Activated B cell treated with CpG ODN at 0.5 μM for 24 hours (primary cell): ENCODE measurements around the gene HK2. TPM values are rescaled to one million over a fixed set of nuclear protein-coding genes. Genes with fewer than 3 reads are reported as not detected.

Experiments
- ATAC-seq: fragments of 200-7000 bp; cut with Tn5 transposase; one replicate; pipeline ENCODE4 v1.10.0; 2021; ENCODE audit warnings: low read depth, mild to moderate bottlenecking, moderate library complexity
- CTCF ChIA-PET: fragments of 350-600 bp; sonication (Branson Sonifier 250); formaldehyde crosslinking; loops from one replicate; lab custom pipeline; 2021; ENCODE audit warnings: antibody characterized with exemption; lab: Charles Lee
- POLR2A ChIA-PET: fragments of 350-600 bp; sonication (Branson Sonifier 250); formaldehyde crosslinking; loops from one replicate; lab custom pipeline; 2021; ENCODE audit warnings: antibody characterized with exemption; lab: Charles Lee
- DNase-seq: peaks from one replicate; pipeline ENCODE4 v3.0.0; 2022
- H3K27ac Mint-ChIP-seq: one replicate; pipeline ENCODE4 v1.8.0; 2020; ENCODE audit warnings: mixed read lengths
- H3K27me3 Mint-ChIP-seq: one replicate; pipeline ENCODE4 v1.8.0; 2021; ENCODE audit warnings: mixed read lengths
- H3K36me3 Mint-ChIP-seq: one replicate; pipeline ENCODE4 v1.8.0; 2021; ENCODE audit warnings: low read depth, mixed read lengths
- H3K4me1 Mint-ChIP-seq: one replicate; pipeline ENCODE4 v1.8.0; 2021; ENCODE audit warnings: mixed read lengths
- H3K4me3 Mint-ChIP-seq: one replicate; pipeline ENCODE4 v1.8.0; 2020; ENCODE audit warnings: mild to moderate bottlenecking, mixed read lengths
- H3K9me3 Mint-ChIP-seq: one replicate; pipeline ENCODE4 v1.8.0; 2020; ENCODE audit warnings: mixed read lengths
- CTCF ChIP-seq: fragments of 200-600 bp; IDR thresholded peaks from one replicate; pipeline ENCODE4 v1.8.0; 2022; ENCODE audit warnings: antibody characterized with exemption, mild to moderate bottlenecking
- intact Hi-C: fragments of 100-400 bp; cut with micrococcal nuclease; formaldehyde crosslinking; loops from one replicate; pipeline ENCODE4 v1.15.1; 2024
- total RNA-seq: library from RNA; stranded (reverse); gene quantifications from 2 replicates; pipeline ENCODE4 v1.2.3, GENCODE V29; 2022

Gene HK2
- total RNA-seq, 1 donor from 2014 or later, result 15.3 TPM

- Mint-ChIP-seq H3K9me3 (no peaks in the 10 kb centered on the region), H3K4me3 (no peak overlapping the region), H3K4me1 (peaks cover 14% of the 10 kb centered on the region), H3K27me3 (no peaks in the 10 kb centered on the region), H3K36me3 (peaks cover 32% of the 10 kb centered on the region), H3K27ac (no peak overlapping the region)
- intact Hi-C loops, result no loop called here
- no peak for TF ChIP-seq CTCF
- no peak for ATAC-seq
- CTCF ChIA-PET, result no interaction called here
- POLR2A ChIA-PET, result no interaction called here
- DNase-seq, result no peak
Observed at GRCh38 chr2:74939919-74940812, 106.2 kb downstream of the HK2 start.

- DNase-seq (no peak), ATAC-seq (no peak)
- ChIA-PET CTCF (no interaction called here), POLR2A (no interaction called here)
- no peak overlapping the region for H3K4me3 Mint-ChIP-seq
- H3K36me3 Mint-ChIP-seq, result peaks cover 32% of the 10 kb centered on the region
- no peak overlapping the region for H3K27ac Mint-ChIP-seq
- intact Hi-C loops, result no loop called here
- H3K9me3 Mint-ChIP-seq, result no peaks in the 10 kb centered on the region
- no peaks in the 10 kb centered on the region for H3K27me3 Mint-ChIP-seq
- no peak for TF ChIP-seq CTCF
- H3K4me1 Mint-ChIP-seq, result peaks cover 23% of the 10 kb centered on the region
Observed at GRCh38 chr2:74941284-74941683, 107.4 kb downstream of the HK2 start.

GRCh38 chr2:74942263-74942662 is 108.3 kb downstream of the HK2 start:
- CTCF ChIA-PET, result no interaction called here

More at GRCh38 chr2:74942263-74942662, 108.3 kb downstream of the HK2 start:
- H3K4me3 Mint-ChIP-seq, result no peak overlapping the region
- no peak for TF ChIP-seq CTCF
- no peaks in the 10 kb centered on the region for H3K27me3 Mint-ChIP-seq
- DNase-seq (no peak), ATAC-seq (no peak)
- POLR2A ChIA-PET, result no interaction called here
- intact Hi-C loops, result no loop called here
- no peak overlapping the region for H3K27ac Mint-ChIP-seq
- peaks cover 29% of the 10 kb centered on the region for H3K36me3 Mint-ChIP-seq
- H3K9me3 Mint-ChIP-seq, result no peaks in the 10 kb centered on the region
- peaks cover 23% of the 10 kb centered on the region for H3K4me1 Mint-ChIP-seq

Other genes starting within 250 kb of the HK2 start
- gene M1AP, start 185.8 kb upstream of the HK2 start, total RNA-seq, result not detected in 2 replicates
- 10.2 and 11.6 TPM in 2 replicates for gene SEMA4F, start 179.9 kb upstream of the HK2 start, total RNA-seq
- 61.5 and 73.7 TPM in 2 replicates for gene POLE4, start 124.5 kb downstream of the HK2 start, total RNA-seq